GM23248 (cell line): Measurements from ENCODE around the gene RPTN.
A peak's percentile ranks its signal among the peaks of the same experiment; 100 is the strongest.

Experiments
- EZH2 ChIP-seq: fragments of 200-600 bp; sonication (generic); IDR thresholded peaks from 2 replicates; pipeline ENCODE4 v1.6.1; 2018; ENCODE audit warnings: antibody characterized with exemption, mild to moderate bottlenecking; ENCODE audit not compliant: insufficient read depth, poor library complexity, severe bottlenecking
- EZH2phosphoT487 ChIP-seq: fragments of 200-600 bp; sonication (generic); IDR thresholded peaks from 2 replicates; pipeline ENCODE4 v1.6.1; 2018; ENCODE audit warnings: antibody characterized with exemption, moderate library complexity, mild to moderate bottlenecking, low read depth; ENCODE audit not compliant: insufficient read depth

- TF ChIP-seq EZH2: peak; percentile 14
- no peak for TF ChIP-seq EZH2phosphoT487
Measured at GRCh38 chr1:152112101-152112884, 46.7 kb downstream of the RPTN start.
